Stimulated activated naive CD8-positive, alpha-beta T cell treated with anti-CD3 and anti-CD28 coated beads, Interleukin-15, amount 100 ng/mL, for 72 hours (primary cell): Measurements from ENCODE around the gene PHLPP1.

Source experiments
- ATAC-seq: fragments of 150-1000 bp; cut with Tn5 transposase; 2 replicates; pipeline ENCODE4 v1.10.0; 2021; ENCODE audit warnings: mild to moderate bottlenecking, moderate library complexity
- DNase-seq, 2 donors: peaks; one replicate each; pipeline ENCODE4 v3.0.0; 2021 to 2022
- H3K27ac Mint-ChIP-seq, 2 donors: one replicate each; pipeline ENCODE4 v1.8.0; 2022; ENCODE audit warnings: mild to moderate bottlenecking in 2 of 2, mixed read lengths in 2 of 2, moderate library complexity in 2 of 2
- H3K27me3 Mint-ChIP-seq: one replicate; pipeline ENCODE4 v1.8.0; 2022; ENCODE audit warnings: mixed read lengths
- H3K4me1 Mint-ChIP-seq: one replicate; pipeline ENCODE4 v1.8.0; 2022; ENCODE audit warnings: mild to moderate bottlenecking, mixed read lengths
- H3K4me3 Mint-ChIP-seq, 2 donors: one replicate each; pipeline ENCODE4 v1.8.0; 2022; ENCODE audit warnings: mild to moderate bottlenecking in 2 of 2, mixed read lengths in 2 of 2, moderate library complexity in 1 of 2
- H3K9me3 Mint-ChIP-seq, 2 donors: one replicate each; pipeline ENCODE4 v1.8.0; 2022; ENCODE audit warnings: mixed read lengths in 2 of 2

PHLPP1 gene

GRCh38 chr18:62771494-62772270 is 56.3 kb downstream of the PHLPP1 start:
- Mint-ChIP-seq H3K4me3 (peak overlapping the region; percentile 4 to 21), H3K9me3 (no peaks in the 10 kb centered on the region), H3K27ac (peak overlapping the region; percentile 1 to 77), H3K4me1 (peaks cover 28% of the 10 kb centered on the region), H3K27me3 (no peaks in the 10 kb centered on the region)
- ATAC-seq, result peak; percentile 91
- peak in 1 of 2 donors; percentile 12 for DNase-seq

GRCh38 chr18:62772860-62773584 is 57.7 kb downstream of the PHLPP1 start:
- no peaks in the 10 kb centered on the region for H3K27me3 Mint-ChIP-seq
- H3K4me3 Mint-ChIP-seq, result no peak overlapping the region
- ATAC-seq (no peak), DNase-seq (no peak)
- peaks cover 20% of the 10 kb centered on the region for H3K4me1 Mint-ChIP-seq
- H3K27ac Mint-ChIP-seq, result no peak overlapping the region
- no peaks in the 10 kb centered on the region for H3K9me3 Mint-ChIP-seq

GRCh38 chr18:62773691-62774090 is 58.4 kb downstream of the PHLPP1 start:
- DNase-seq, result no peak
- Mint-ChIP-seq H3K27ac (no peak overlapping the region), H3K27me3 (no peaks in the 10 kb centered on the region), H3K4me1 (peaks cover 20% of the 10 kb centered on the region), H3K9me3 (no peaks in the 10 kb centered on the region), H3K4me3 (no peak overlapping the region)
- no peak for ATAC-seq

GRCh38 chr18:62776024-62776570 is 60.8 kb downstream of the PHLPP1 start:
- no peak overlapping the region for H3K4me3 Mint-ChIP-seq
- no peak for DNase-seq
- no peaks in the 10 kb centered on the region for H3K9me3 Mint-ChIP-seq

GRCh38 chr18:62777814-62778213 is 62.5 kb downstream of the PHLPP1 start:
- Mint-ChIP-seq H3K27me3 (no peaks in the 10 kb centered on the region), H3K4me1 (peaks cover 45% of the 10 kb centered on the region), H3K27ac (peak overlapping the region in 1 of 2 donors; percentile 36), H3K4me3 (no peak overlapping the region), H3K9me3 (no peaks in the 10 kb centered on the region)
- no peak for ATAC-seq
- DNase-seq, result no peak

More at GRCh38 chr18:62776024-62776570, 60.8 kb downstream of the PHLPP1 start:
- Mint-ChIP-seq H3K4me1 (peaks cover 44% of the 10 kb centered on the region), H3K27ac (no peak overlapping the region), H3K27me3 (no peaks in the 10 kb centered on the region)
- no peak for ATAC-seq

- peak; percentile 69 for ATAC-seq
Observed at GRCh38 chr18:62778976-62779869, 63.9 kb downstream of the PHLPP1 start.

GRCh38 chr18:62781262-62781661 is 65.9 kb downstream of the PHLPP1 start:
- H3K27me3 Mint-ChIP-seq, result peaks cover 2% of the 10 kb centered on the region
- H3K4me3 Mint-ChIP-seq, result no peak overlapping the region
- peaks cover 79% of the 10 kb centered on the region for H3K4me1 Mint-ChIP-seq
- no peak for DNase-seq
- H3K9me3 Mint-ChIP-seq, result no peaks in the 10 kb centered on the region
- ATAC-seq, result no peak
- H3K27ac Mint-ChIP-seq, result no peak overlapping the region

More at GRCh38 chr18:62778976-62779869, 63.9 kb downstream of the PHLPP1 start:
- Mint-ChIP-seq H3K4me1 (peaks cover 59% of the 10 kb centered on the region), H3K27me3 (no peaks in the 10 kb centered on the region), H3K4me3 (peak overlapping the region in 1 of 2 donors; percentile 45), H3K27ac (peak overlapping the region in 1 of 2 donors; percentile 68), H3K9me3 (no peaks in the 10 kb centered on the region)
- DNase-seq, result no peak

GRCh38 chr18:62781893-62782292 is 66.6 kb downstream of the PHLPP1 start:
- no peak overlapping the region for H3K27ac Mint-ChIP-seq
- no peak for ATAC-seq
- H3K4me3 Mint-ChIP-seq, result no peak overlapping the region
- peaks cover 83% of the 10 kb centered on the region for H3K4me1 Mint-ChIP-seq
- no peak for DNase-seq
- no peaks in the 10 kb centered on the region for H3K9me3 Mint-ChIP-seq
- H3K27me3 Mint-ChIP-seq, result peaks cover 5% of the 10 kb centered on the region

- DNase-seq, result no peak
- H3K4me3 Mint-ChIP-seq, result peak overlapping the region; percentile 48 to 73
- peak; percentile 92 for ATAC-seq
- peaks cover 87% of the 10 kb centered on the region for H3K4me1 Mint-ChIP-seq
- peak overlapping the region; percentile 72 to 80 for H3K27ac Mint-ChIP-seq
- peaks cover 5% of the 10 kb centered on the region for H3K27me3 Mint-ChIP-seq
- H3K9me3 Mint-ChIP-seq, result no peaks in the 10 kb centered on the region
Observed at GRCh38 chr18:62784338-62784965, 69.1 kb downstream of the PHLPP1 start.

- ATAC-seq, result peak; percentile 47
- peaks cover 87% of the 10 kb centered on the region for H3K4me1 Mint-ChIP-seq
Observed at GRCh38 chr18:62784966-62785413, 69.6 kb downstream of the PHLPP1 start.

GRCh38 chr18:62786689-62787088 is 71.3 kb downstream of the PHLPP1 start:
- Mint-ChIP-seq H3K4me1 (peaks cover 87% of the 10 kb centered on the region), H3K4me3 (no peak overlapping the region), H3K9me3 (no peaks in the 10 kb centered on the region), H3K27ac (no peak overlapping the region), H3K27me3 (peaks cover 5% of the 10 kb centered on the region)
- ATAC-seq, result no peak
- no peak for DNase-seq

More at GRCh38 chr18:62784966-62785413, 69.6 kb downstream of the PHLPP1 start:
- H3K4me3 Mint-ChIP-seq, result peak overlapping the region; percentile 48 to 73
- H3K27me3 Mint-ChIP-seq, result peaks cover 5% of the 10 kb centered on the region
- peak overlapping the region in 1 of 2 donors; percentile 1 for H3K27ac Mint-ChIP-seq
- DNase-seq, result no peak
- no peaks in the 10 kb centered on the region for H3K9me3 Mint-ChIP-seq

- ATAC-seq, result no peak
- no peaks in the 10 kb centered on the region for H3K9me3 Mint-ChIP-seq
- peaks cover 77% of the 10 kb centered on the region for H3K4me1 Mint-ChIP-seq
- no peak for DNase-seq
- no peak overlapping the region for H3K4me3 Mint-ChIP-seq
- no peak overlapping the region for H3K27ac Mint-ChIP-seq
- peaks cover 5% of the 10 kb centered on the region for H3K27me3 Mint-ChIP-seq
Observed at GRCh38 chr18:62788111-62788510, 72.8 kb downstream of the PHLPP1 start.

GRCh38 chr18:62788876-62789275 is 73.5 kb downstream of the PHLPP1 start:
- H3K4me3 Mint-ChIP-seq, result peak overlapping the region in 1 of 2 donors; percentile 30
- H3K27me3 Mint-ChIP-seq, result peaks cover 5% of the 10 kb centered on the region
- DNase-seq (no peak), ATAC-seq (no peak)
- H3K27ac Mint-ChIP-seq, result no peak overlapping the region
- H3K9me3 Mint-ChIP-seq, result no peaks in the 10 kb centered on the region
- peaks cover 69% of the 10 kb centered on the region for H3K4me1 Mint-ChIP-seq

- Mint-ChIP-seq H3K27me3 (peaks cover 4% of the 10 kb centered on the region), H3K27ac (no peak overlapping the region), H3K4me1 (peaks cover 55% of the 10 kb centered on the region), H3K9me3 (no peaks in the 10 kb centered on the region), H3K4me3 (peak overlapping the region in 1 of 2 donors; percentile 26)
- DNase-seq, result no peak
- ATAC-seq, result no peak
Observed at GRCh38 chr18:62790871-62791772, 75.8 kb downstream of the PHLPP1 start.
